ENCODE measurements around the gene OR5K3.

The OR5K3 gene

GRCh38 chr3:98433764-98434163 lies 43.3 kb downstream of the OR5K3 start:
- Histone ChIP-seq H3K4me2 (ENCODE audit: low read depth, low read length, poor library complexity, severe bottlenecking) (no peak overlapping the region), H2AFZ (ENCODE audit: low read depth, low read length, severe bottlenecking) (no peak overlapping the region), H3K4me3 (ENCODE audit: insufficient read depth, low read length, poor library complexity, severe bottlenecking) (no peak overlapping the region), H3K9ac (ENCODE audit: low read length) (no peak overlapping the region), H3K79me2 (ENCODE audit: insufficient read depth, low read length) (no peaks in the 10 kb centered on the region), H3K27me3 (ENCODE audit: low read length) (no peaks in the 10 kb centered on the region), H3K9me2 (replicated peaks; ENCODE audit: insufficient read depth, low read length) (no peaks in the 10 kb centered on the region), H3K27ac (ENCODE audit: low read depth, low read length) (no peak overlapping the region), H4K20me1 (ENCODE audit: low read depth, low read length) (no peaks in the 10 kb centered on the region), H3K9me3 (ENCODE audit: insufficient read depth, low read length) (peaks cover 18% of the 10 kb centered on the region; the same call in 1 of the 2 replicates), H3F3A (ENCODE audit: insufficient read depth) (no peaks in the 10 kb centered on the region), H3K36me3 (ENCODE audit: low read length) (no peaks in the 10 kb centered on the region)
- no peak for TF ChIP-seq EZH2phosphoT487 (conservative IDR thresholded peaks at IDR 0.05; ENCODE audit: low read length)

- H3K27ac ChIP-seq (ENCODE audit: low read depth, low read length) = no peak overlapping the region
- H3K36me3 ChIP-seq (ENCODE audit: low read length) = no peaks in the 10 kb centered on the region
- H3K9me3 ChIP-seq (ENCODE audit: insufficient read depth, low read length) = peaks cover 16% of the 10 kb centered on the region; the same call in 1 of the 2 replicates
- H3K4me3 ChIP-seq (ENCODE audit: insufficient read depth, low read length, poor library complexity, severe bottlenecking) = no peak overlapping the region
- H3K27me3 ChIP-seq (ENCODE audit: low read length) = no peaks in the 10 kb centered on the region
- no peak overlapping the region for H3K9ac ChIP-seq (ENCODE audit: low read length)
- H3K4me2 ChIP-seq (ENCODE audit: low read depth, low read length, poor library complexity, severe bottlenecking) = no peak overlapping the region
- H3K9me2 ChIP-seq (replicated peaks; ENCODE audit: insufficient read depth, low read length) = no peaks in the 10 kb centered on the region
- H4K20me1 ChIP-seq (ENCODE audit: low read depth, low read length) = no peaks in the 10 kb centered on the region
- H2AFZ ChIP-seq (ENCODE audit: low read depth, low read length, severe bottlenecking) = no peak overlapping the region
- TF ChIP-seq CTCF (IDR thresholded peaks at IDR 0.05; ENCODE audit: insufficient read depth, low read length, poor library complexity, severe bottlenecking) (no peak), EZH2phosphoT487 (conservative IDR thresholded peaks at IDR 0.05; ENCODE audit: low read length) (no peak)
- H3F3A ChIP-seq (ENCODE audit: insufficient read depth) = no peaks in the 10 kb centered on the region
- no peaks in the 10 kb centered on the region for H3K79me2 ChIP-seq (ENCODE audit: insufficient read depth, low read length)
These were observed 43.9 kb downstream of the OR5K3 start for GRCh38 chr3:98434412-98434811.

GRCh38 chr3:98440283-98440682 lies 49.8 kb downstream of the OR5K3 start:
- Histone ChIP-seq H4K20me1 (ENCODE audit: low read depth, low read length) (no peaks in the 10 kb centered on the region), H3K4me3 (ENCODE audit: insufficient read depth, low read length, poor library complexity, severe bottlenecking) (no peak overlapping the region), H3K9me3 (ENCODE audit: insufficient read depth, low read length) (no peaks in the 10 kb centered on the region), H3K36me3 (ENCODE audit: low read length) (no peaks in the 10 kb centered on the region), H2AFZ (ENCODE audit: low read depth, low read length, severe bottlenecking) (no peak overlapping the region), H3F3A (ENCODE audit: insufficient read depth) (no peaks in the 10 kb centered on the region), H3K9me2 (replicated peaks; ENCODE audit: insufficient read depth, low read length) (no peaks in the 10 kb centered on the region), H3K79me2 (ENCODE audit: insufficient read depth, low read length) (no peaks in the 10 kb centered on the region), H3K27ac (ENCODE audit: low read depth, low read length) (no peak overlapping the region), H3K4me2 (ENCODE audit: low read depth, low read length, poor library complexity, severe bottlenecking) (no peak overlapping the region), H3K27me3 (ENCODE audit: low read length) (no peaks in the 10 kb centered on the region), H3K9ac (ENCODE audit: low read length) (no peak overlapping the region)
- TF ChIP-seq CTCF (IDR thresholded peaks at IDR 0.05; ENCODE audit: insufficient read depth, low read length, poor library complexity, severe bottlenecking) (no peak), EZH2phosphoT487 (conservative IDR thresholded peaks at IDR 0.05; ENCODE audit: low read length) (no peak)

Data from SU-DHL-6 (cell line).